HG03457 (cell line): ENCODE results near the gene RELCH.

Experiments used
- ATAC-seq: cut with Tn5 transposase; IDR thresholded peaks from one replicate; pipeline ENCODE4 v1.9.1; 2021; ENCODE audit warnings: moderate number of reproducible peaks; ENCODE audit not compliant: unreplicated experiment

Gene RELCH

DNA sequence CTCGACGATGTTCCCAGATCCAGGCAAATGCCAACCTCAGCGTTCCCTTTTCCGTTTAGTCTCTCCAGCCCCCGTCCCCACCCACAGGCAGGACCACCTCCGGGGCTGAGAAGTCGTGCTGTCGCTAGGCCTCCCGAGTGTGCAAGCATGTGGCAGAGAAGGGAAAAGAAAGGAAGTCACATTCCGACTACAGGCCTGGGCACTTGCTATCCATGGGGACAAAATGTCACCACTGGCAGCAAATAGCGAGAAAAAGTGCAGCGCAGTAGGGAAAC is 619 bp upstream of the RELCH start:
- no peak for ATAC-seq

DNA sequence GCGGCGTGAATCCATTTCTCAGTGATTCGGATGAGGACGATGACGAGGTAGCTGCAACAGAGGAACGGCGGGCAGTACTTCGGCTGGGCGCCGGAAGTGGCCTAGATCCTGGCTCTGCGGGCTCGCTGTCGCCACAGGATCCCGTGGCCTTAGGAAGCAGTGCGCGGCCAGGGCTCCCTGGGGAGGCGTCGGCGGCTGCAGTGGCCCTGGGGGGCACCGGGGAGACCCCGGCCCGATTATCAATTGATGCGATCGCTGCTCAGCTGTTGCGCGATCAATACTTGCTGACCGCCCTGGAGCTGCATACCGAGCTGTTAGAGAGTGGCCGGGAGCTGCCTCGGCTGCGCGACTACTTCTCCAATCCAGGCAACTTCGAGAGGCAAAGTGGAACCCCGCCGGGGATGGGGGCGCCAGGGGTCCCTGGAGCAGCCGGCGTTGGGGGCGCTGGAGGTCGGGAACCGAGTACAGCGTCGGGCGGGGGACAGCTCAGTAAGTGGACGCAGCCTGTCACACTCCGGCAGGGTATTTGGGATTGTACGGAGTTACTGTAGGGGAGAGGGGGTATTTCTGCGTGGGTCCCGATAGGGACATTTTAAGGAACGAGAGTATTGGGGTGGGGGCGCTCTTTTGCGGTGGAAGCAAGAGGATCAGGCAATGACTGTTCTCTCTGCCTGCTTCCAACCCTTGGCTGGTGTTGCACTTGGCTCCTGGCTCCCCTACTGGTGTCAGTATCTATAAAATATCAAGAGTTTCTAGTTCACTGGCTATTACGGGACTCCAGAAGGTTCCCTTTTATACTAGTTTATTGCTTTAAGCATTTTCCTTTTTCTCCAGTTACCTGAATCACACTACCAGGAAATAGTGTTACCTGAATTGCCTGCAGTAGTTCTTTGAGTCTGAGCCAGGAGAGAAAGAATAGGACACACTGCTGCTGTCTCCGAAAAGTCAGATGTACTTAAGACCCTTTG is 772 bp downstream of the RELCH start:
- ATAC-seq = no peak

DNA sequence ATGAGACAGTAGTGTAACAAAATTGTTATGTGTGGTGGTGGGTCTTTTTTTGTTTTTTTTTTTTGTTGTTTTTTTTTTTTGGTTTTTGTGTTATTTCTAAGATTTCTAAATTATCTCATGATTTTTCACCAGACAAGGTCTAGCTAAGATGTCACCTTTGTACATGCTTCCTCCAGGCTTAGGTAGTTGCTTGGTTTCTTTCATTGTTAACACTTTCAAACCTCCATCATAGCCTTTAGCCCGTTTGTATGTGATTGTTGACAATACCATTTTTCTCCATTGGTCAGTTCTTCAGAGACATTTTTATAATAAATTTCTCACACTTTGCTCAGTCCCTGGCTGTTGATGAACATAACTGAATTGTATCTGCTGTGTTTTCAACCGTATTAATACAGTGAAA is 2.2 kb downstream of the RELCH start:
- no peak for ATAC-seq

DNA sequence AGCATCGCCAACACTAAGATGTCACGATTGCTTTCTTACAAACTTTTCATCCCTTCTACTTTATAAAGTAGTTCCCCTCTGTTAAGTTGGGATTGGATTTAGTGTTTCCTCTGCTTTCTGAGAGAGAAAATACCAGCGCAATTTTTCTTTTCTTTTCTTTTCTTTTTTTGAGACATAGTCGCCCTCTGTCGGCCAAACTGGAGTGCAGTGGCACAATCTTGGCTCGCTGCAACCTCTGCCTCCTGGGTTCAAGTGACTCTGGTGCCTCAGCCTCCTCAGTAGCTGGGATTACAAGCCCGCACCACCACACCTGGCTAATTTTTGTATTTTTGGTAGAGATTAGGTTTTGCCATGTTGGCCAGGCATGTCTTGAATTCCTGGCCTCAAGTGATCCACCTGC is 9.0 kb downstream of the RELCH start:
- ATAC-seq = no peak

DNA sequence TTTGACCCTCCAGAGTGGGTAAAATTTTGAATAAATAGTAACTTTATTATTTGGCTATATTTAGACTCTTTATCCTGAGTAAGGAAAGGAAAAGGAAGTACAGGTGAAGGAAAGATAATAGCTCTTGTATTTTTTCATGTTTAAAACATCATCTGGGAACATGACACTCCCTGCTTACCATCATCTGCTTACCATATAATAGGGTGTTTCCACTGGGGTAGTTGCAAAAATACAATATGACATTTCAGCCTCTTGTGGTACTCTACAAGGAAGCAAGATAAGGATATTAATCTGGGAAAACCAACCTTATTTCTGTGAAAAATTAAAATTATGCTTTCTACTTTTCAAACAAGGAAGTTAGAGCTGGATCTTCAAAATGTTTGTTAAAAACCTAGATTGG is 9.9 kb downstream of the RELCH start:
- no peak for ATAC-seq

DNA sequence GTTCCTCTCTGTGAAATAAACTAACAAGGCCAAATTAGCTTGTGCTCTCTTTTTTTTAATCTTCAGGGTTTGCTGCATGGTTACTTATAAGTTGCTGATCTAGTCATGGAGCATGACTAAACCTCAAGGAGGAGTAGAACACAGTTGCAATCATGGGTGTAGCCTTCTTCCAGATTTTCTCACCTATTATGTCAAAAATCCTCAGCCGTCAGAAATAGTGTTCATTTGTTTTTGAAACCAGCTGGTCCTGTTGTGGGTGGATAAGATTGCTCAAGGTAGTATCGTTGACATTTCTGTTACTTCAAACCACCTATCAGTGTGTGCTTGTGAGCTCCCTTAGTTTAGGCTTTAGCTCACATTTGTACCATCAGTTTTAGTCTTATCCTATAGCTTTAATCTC is 11.2 kb downstream of the RELCH start:
- ATAC-seq = no peak

DNA sequence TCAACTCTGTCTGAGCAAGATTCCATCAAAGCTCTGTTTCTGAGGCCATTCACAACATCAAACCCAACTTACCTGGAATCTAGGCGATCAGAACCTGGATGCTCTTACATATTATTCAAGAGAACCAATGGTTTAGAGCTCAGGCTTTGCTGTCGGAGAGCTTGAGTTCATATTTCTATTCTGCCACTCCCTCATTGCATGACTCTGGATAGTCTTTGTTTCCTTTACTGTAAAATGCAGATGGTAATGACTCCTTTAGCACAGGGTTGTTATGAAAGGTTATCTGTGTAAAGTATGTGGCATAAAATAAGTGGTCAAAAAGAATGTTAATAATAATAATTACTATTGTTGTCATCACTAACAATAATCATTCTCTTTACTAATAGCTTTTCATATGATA is 12.6 kb downstream of the RELCH start:
- ATAC-seq = no peak

DNA sequence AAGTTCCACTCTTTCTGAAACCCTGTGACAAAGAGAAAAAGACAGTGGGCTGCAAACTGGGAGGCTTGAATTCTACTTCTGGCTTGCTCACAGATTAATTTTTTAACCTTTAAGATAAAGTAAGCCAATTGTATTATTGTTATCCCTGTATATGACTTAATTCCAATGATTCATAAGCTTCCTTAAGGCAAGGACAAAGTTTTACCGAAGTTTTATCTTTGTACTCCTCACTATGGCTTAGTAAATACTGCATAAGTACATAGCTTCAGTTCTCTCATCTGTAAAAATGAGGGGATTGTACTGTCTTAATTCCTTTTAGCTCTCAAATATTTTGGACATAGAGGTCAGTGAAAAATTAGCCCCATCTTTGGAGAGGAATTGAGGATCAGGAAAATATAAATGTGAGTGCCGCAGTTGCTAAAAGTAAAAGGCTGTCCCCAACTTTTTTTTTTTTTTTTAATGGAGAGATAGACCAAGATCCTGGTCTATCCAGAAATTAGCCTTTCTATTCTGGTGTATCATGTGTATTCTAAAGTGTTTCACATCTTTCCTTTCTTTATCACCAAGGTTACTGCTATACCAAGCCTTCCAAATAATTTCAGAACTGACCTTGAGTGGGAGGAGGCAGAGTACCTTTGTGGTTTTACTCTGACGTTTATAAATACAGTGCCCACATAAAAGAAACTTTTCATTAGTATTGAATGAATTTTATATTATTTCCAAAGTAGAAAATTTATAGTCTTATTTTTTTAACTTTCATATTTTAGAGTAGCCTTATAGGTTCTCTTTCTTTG is 13.3 kb downstream of the RELCH start:
- no peak for ATAC-seq

DNA sequence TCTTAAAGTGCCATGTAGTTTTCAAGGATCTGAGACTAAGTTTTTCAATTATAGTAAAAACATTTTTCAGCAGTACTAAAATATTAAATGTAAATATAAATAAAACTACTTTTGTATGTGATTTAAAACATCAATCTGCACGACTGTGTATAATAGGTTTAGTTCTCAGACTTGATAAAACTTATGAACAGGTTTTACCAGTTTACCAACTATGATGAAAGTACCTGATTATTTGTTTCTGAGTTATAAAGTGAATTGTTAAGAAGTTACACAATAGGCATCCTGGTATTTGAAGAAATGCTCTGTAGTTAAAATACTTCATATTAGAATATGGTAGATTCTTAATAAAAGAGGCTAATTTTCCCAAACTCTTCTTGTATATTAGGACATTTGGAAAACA is 14.8 kb downstream of the RELCH start:
- no peak for ATAC-seq

DNA sequence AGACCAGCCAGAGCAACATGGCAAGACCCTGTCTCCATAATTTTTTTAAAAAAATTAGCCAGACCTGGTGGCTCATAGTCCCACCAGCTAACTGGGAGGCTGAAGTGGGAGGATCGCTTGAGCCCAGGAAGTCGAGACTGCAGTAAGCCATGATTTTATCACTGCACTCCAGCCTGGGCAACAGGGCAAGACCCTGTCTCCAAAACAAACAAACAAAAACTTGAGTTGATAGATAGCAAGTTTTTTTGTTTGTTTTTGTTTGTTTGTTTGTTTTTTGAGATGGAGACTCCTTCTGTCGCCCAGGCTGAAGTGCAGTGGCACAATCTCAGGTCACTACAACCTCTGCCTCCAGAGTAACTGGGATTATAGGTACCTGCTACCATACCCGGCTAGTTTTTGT is 18.8 kb downstream of the RELCH start:
- no peak for ATAC-seq

DNA sequence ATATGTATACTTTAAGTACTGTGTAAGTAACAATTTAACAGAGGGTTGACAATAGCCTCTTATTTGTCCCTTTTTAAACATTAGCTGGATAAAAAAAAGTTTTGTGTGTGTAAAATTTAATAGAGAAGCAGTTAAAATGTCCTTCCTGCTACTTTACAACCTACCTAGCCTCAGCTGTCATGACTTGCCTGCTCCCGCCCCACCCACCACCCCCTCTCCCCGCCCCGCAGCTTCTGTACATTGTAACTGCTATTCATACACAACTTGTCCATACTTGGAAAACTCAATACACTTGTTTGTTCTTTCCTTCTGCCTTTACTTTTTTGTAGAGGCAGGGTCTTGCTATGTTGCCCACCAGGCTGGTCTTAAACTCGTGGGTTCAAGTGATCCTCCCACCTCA is 19.5 kb downstream of the RELCH start:
- ATAC-seq = no peak

DNA sequence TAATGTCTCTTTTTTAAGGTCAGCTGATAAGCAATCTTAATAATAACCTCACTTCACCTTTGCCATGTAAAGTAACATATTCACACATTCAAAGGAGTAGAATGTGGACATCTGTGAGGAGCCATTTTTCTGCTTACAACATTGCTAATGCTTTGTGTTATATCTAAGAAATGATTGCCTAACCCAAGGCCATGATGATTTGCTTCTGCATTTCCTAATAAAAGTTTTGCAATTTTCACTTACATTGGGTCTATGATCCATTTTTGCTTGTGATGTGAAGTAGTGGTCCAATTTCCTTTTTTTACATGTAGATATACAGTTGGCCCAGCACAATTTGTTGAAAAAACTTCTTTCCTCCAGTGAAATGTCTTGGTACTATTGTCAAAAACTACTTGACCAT is 22.0 kb downstream of the RELCH start:
- no peak for ATAC-seq

DNA sequence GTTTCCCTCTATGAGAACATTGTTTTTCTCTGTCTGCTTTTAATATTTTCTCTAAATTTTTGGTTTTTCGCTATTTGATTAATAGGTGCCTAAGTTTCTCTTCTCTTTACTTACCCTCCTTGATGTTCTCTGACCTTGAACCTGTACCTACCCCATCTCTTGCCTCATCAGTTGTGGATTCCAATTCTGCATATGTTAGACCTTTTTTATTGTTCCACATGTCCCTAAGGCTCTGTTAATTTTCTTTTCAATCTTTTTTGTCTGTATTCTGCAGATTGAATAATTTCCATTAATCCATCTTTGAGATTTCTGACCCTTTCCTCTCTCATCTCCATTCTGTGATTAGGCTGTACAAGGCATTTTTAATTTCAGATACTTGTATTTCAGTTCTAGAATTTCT is 23.1 kb downstream of the RELCH start:
- ATAC-seq = no peak

DNA sequence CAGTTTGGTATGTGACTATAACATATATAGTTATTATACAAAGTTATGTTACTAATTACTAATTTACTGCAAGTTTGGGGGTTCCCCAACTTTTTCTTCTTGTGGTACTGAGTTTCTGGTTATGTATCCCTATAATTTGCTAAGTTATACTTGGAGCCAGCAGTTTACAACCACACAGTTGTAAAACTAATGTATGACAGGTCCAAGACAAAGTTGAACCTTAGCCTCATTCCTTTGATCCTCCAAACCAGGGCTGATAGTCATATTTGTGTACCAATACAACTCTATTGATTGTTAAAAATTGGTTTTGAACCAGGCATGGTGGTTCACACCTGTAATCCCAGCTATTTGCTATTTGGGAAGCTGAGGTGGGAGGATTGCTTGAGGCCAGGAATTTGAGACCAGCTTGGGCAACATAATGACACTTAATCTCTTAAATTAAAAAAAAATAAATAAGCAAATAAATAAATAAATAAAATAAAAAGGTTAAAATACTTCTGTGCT is 24.3 kb downstream of the RELCH start:
- no peak for ATAC-seq

DNA sequence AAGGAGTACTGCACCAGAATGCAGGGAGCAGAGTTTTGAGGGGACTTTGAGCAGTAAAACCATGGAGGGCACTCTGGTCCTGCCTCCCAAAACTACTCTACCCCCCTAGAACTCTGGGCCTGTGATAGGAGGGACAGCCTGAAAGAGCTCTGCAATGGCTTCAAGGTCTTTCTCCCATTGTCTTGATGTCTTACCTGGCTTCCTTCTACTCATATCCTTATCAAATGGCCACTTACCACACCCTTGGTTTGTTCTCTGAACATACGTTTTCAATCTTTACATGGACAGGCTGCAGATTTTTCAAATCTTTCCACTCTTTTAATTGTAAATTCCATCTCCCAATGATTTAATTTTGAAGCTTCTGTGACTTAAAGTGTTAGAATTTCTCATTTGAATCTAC is 27.7 kb downstream of the RELCH start:
- no peak for ATAC-seq

DNA sequence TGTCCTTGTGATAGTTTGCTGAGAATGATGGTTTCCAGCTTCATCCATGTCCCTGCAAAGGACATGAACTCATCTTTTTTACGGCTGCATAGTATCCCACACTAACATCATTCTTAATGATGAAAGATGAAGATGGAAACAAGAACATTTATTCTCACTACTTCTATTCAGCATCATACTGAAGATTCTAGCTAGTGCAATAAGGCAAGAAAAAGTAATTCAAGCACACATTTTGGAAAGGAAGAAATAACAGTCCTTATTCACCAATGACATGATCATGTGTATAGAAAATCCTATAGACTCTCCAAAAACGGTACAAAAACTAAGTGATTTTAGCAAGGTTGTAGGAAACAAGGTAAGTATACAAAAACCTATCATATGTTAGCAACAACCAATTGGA is 37.2 kb downstream of the RELCH start:
- no peak for ATAC-seq

DNA sequence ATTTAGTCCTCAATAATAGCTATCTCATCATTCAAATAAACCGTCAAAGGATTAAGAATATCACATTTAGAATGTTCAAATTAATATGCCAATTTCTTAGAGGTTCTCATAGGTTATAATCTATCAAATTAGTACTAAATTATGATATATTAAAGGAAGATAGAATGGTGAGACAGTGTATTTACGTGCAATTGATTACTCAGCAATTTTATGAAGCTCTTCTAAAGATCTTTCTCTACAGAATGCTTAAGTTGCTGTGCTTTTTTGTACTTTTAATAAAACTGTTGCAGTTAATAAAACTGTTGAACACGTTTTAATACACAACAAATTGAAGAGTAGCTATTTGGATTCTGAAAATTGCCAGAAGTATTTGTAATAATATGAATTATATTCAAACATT is 39.0 kb downstream of the RELCH start:
- no peak for ATAC-seq

DNA sequence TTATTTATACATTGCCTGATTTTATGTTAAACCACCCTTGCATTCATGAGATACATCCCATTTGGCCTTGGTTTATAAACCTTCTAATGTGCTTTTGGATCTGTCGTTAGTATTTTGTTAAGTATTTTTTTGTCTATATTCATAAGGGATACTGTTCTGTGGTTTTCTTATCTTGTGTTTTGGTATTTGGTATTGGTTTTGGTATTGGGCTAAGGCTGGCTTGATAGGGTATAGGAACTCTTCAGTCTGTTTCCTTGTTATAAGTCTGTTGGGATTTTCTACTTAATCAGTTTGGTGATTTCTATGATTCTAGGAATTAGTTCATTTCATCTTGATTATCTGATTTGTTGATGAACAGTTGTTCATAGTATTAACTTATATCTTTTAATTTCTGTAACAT is 49.2 kb downstream of the RELCH start:
- no peak for ATAC-seq

DNA sequence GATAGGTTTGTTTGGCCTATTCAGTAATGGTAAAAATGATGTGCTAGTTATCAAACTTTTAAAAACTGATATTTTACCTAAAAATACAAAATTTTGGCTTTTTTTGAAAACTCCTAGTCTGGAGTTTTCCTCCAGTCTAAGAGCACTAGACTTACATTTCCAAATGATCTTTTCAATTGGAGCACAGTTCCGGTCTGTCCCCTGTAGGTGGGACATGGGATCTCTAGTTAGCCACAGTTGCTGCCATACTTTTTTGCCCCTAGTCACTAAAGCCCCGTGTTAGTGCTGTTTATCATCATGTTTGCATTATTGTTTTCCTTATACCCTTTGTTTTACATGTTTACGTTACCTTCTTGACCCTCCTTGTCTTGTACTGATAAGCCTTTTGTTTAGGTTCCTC is 52.4 kb downstream of the RELCH start:
- no peak for ATAC-seq

DNA sequence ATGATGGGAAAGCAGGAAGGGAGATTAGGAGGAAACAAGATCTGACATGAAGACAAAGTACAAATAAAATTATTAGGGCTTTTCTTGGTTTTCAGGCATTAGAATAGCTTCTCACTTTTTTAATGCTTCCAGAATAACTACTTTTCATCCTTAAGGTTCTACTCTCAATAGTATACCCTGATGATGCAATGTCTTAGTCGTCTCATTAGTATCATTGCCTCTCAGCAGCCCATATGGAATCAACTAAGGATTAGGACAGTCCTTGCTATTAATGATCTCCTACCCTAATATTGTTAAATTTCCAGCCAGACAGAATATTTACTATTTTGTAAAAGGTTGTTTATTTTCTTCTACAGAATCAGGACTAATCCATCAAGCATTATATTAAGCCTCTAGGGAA is 55.9 kb downstream of the RELCH start:
- ATAC-seq = no peak

DNA sequence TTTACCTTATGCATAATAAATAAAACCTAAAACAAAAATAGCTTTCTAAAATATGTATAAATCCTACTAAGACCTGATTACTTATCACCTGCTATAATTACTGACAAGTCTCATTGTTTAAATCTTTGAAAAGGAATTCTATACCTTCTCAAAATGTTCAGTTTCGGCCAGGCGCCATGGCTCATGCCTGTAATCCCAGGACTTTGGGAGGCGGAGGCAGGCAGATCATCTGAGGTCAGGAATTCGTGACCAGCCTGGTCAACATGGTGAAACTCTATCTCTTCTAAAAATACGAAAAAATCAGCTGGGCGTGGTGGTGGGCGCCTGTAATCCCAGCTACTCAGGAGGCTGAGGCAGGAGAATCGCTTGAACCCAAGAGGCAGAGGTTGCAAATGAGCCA is 58.1 kb downstream of the RELCH start:
- ATAC-seq = no peak

DNA sequence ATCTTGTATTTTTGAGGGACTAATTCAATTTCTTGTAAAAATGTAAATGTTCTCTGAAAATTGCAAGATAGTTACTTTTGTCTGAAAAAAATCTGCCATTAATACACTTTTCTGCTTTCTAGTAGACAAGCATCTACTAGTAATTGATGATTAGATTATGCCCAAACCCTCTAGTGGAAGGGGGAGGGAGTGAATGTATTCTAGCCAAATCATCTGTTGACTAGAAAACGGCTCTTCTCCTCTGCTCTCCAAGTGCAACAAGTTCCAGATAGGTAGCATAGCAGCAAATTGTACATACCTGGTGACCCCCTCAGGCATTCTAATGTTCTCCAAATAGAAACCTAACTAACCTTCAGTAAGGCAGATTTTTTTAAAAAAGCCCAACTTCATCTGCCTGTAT is 58.6 kb downstream of the RELCH start:
- ATAC-seq = no peak
